SK-N-MC (cell line): Measurements from ENCODE around the gene SASH3.

Experiments used
- EZH2 ChIP-seq: fragments of 200-600 bp; sonication (generic); IDR thresholded peaks from one replicate; pipeline ENCODE4 v1.6.1; 2017; ENCODE audit warnings: antibody characterized with exemption
- FOXP2 ChIP-seq: optimal IDR thresholded peaks from 2 replicates; pipeline ENCODE3; 2011; ENCODE audit warnings: mild to moderate bottlenecking, moderate library complexity; ENCODE audit not compliant: insufficient read depth; ENCODE audit errors: extremely low read length, control extremely low read depth
- POLR2AphosphoS5 ChIP-seq: IDR thresholded peaks from 2 replicates; pipeline ENCODE4 v1.6.1; 2012; ENCODE audit warnings: mild to moderate bottlenecking, low read depth, low read length, borderline replicate concordance

- no peak for TF ChIP-seq EZH2
- TF ChIP-seq POLR2AphosphoS5 = no peak
- TF ChIP-seq FOXP2 = no peak
Observed at GRCh38 chrX:129746557-129747470, 32.9 kb upstream of the SASH3 start.
